MM.1S (cell line): ENCODE data around the gene SDCBP2.

Experiments used
- DNase-seq: peaks from one replicate; pipeline ENCODE4 v3.0.0-alpha.2; 2015
- H2AFZ ChIP-seq: fragments of 300-600 bp; sonication (generic); 2 replicates; pipeline ENCODE4 v1.6.0; 2016; ENCODE audit warnings: antibody characterized with exemption, low read length
- H3F3A ChIP-seq: fragments of 300-600 bp; sonication (generic); 2 replicates; pipeline ENCODE4 v1.6.1; 2016; ENCODE audit warnings: mild to moderate bottlenecking, antibody characterized with exemption, low read length, moderate library complexity, mixed read lengths; ENCODE audit not compliant: insufficient read depth
- H3K27ac ChIP-seq: fragments of 300-600 bp; sonication (generic); 2 replicates; pipeline ENCODE4 v1.5.1; 2016; ENCODE audit warnings: mild to moderate bottlenecking, low read length
- H3K27me3 ChIP-seq: fragments of 300-600 bp; sonication (generic); replicated peaks from 2 replicates; pipeline ENCODE4 v1.6.0; 2016; ENCODE audit warnings: low read length; ENCODE audit not compliant: insufficient read depth
- H3K36me3 ChIP-seq: fragments of 300-600 bp; sonication (generic); replicated peaks from 2 replicates; pipeline ENCODE4 v1.6.1; 2016; ENCODE audit warnings: mild to moderate bottlenecking, low read length, mixed read lengths; ENCODE audit not compliant: insufficient read depth
- H3K4me1 ChIP-seq: fragments of 300-600 bp; sonication (generic); 2 replicates; pipeline ENCODE4 v1.6.1; 2016; ENCODE audit warnings: low read length, mixed read lengths
- H3K4me2 ChIP-seq: fragments of 300-600 bp; sonication (generic); 2 replicates; pipeline ENCODE4 v1.6.0; 2016; ENCODE audit warnings: low read depth, low read length
- H3K4me3 ChIP-seq: fragments of 300-600 bp; sonication (generic); 2 replicates; pipeline ENCODE4 v1.5.1; 2016; ENCODE audit warnings: low read length, mixed read lengths
- H3K79me2 ChIP-seq: fragments of 300-600 bp; sonication (generic); 2 replicates; pipeline ENCODE4 v1.6.1; 2016; ENCODE audit warnings: mixed run types, low read length, mixed read lengths
- H3K9ac ChIP-seq: fragments of 300-600 bp; sonication (generic); 2 replicates; pipeline ENCODE4 v1.6.1; 2016; ENCODE audit warnings: low read length, mixed read lengths
- H3K9me2 ChIP-seq: fragments of 300-600 bp; sonication (generic); replicated peaks from 2 replicates; pipeline ENCODE4 v1.6.1; 2016; ENCODE audit warnings: mild to moderate bottlenecking, low read length, mixed read lengths; ENCODE audit not compliant: insufficient read depth
- H3K9me3 ChIP-seq: fragments of 300-600 bp; sonication (generic); replicated peaks from 2 replicates; pipeline ENCODE4 v1.6.1; 2016; ENCODE audit warnings: mild to moderate bottlenecking, low read length, mixed read lengths; ENCODE audit not compliant: insufficient read depth
- H4K20me1 ChIP-seq: fragments of 300-600 bp; sonication (generic); 2 replicates; pipeline ENCODE4 v1.6.1; 2016; ENCODE audit warnings: mild to moderate bottlenecking, low read length, moderate library complexity, mixed read lengths; ENCODE audit not compliant: insufficient read depth
- EZH2 ChIP-seq: fragments of 300-600 bp; sonication (generic); optimal IDR thresholded peaks from 2 replicates; pipeline ENCODE3; 2017; ENCODE audit warnings: low read depth, mild to moderate bottlenecking, antibody characterized with exemption, low read length, mixed read lengths
- EZH2phosphoT487 ChIP-seq: fragments of 300-600 bp; sonication (generic); IDR thresholded peaks from 2 replicates; pipeline ENCODE4 v1.6.1; 2018; ENCODE audit warnings: antibody characterized with exemption, low read length
- TF ChIP-seq, protein P1 (sequence below): fragments of 300-600 bp; sonication (generic); IDR thresholded peaks from 2 replicates; pipeline ENCODE4 v1.5.1; 2016; ENCODE audit warnings: antibody characterized with exemption, low read length, mixed read lengths

SDCBP2 gene

DNA sequence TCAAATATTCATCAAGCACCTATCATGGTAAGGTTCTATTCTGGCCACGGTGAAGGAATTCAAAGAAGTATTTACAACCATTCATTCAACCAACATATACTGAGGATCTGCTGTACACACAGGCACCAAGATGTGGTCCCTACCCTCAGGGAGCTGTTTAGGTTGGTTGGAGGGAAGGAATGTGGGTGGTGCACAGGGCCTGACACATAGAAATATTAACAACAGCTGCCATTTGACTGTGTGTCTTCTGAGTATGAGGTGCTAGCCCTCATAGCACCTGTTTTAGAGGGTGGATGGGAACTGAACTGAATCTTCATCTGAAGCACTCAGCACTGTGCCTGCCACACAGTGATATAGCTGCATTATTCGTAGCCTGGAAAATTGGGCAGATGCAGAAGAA is 55.6 kb downstream of the SDCBP2 start:
- Histone ChIP-seq H3K9ac (no peak overlapping the region), H3K27me3 (no peaks in the 10 kb centered on the region), H3K36me3 (no peaks in the 10 kb centered on the region), H3F3A (no peaks in the 10 kb centered on the region), H3K9me3 (no peaks in the 10 kb centered on the region), H2AFZ (no peak overlapping the region), H3K4me2 (no peak overlapping the region), H3K9me2 (no peaks in the 10 kb centered on the region), H3K4me1 (no peaks in the 10 kb centered on the region), H3K4me3 (no peak overlapping the region), H3K27ac (no peak overlapping the region), H4K20me1 (no peaks in the 10 kb centered on the region), H3K79me2 (no peaks in the 10 kb centered on the region)
- TF ChIP-seq EZH2 (no peak), EZH2phosphoT487 (no peak)
- TF ChIP-seq, protein P1, sequence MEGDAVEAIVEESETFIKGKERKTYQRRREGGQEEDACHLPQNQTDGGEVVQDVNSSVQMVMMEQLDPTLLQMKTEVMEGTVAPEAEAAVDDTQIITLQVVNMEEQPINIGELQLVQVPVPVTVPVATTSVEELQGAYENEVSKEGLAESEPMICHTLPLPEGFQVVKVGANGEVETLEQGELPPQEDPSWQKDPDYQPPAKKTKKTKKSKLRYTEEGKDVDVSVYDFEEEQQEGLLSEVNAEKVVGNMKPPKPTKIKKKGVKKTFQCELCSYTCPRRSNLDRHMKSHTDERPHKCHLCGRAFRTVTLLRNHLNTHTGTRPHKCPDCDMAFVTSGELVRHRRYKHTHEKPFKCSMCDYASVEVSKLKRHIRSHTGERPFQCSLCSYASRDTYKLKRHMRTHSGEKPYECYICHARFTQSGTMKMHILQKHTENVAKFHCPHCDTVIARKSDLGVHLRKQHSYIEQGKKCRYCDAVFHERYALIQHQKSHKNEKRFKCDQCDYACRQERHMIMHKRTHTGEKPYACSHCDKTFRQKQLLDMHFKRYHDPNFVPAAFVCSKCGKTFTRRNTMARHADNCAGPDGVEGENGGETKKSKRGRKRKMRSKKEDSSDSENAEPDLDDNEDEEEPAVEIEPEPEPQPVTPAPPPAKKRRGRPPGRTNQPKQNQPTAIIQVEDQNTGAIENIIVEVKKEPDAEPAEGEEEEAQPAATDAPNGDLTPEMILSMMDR = no peak
- no peak for DNase-seq

DNA sequence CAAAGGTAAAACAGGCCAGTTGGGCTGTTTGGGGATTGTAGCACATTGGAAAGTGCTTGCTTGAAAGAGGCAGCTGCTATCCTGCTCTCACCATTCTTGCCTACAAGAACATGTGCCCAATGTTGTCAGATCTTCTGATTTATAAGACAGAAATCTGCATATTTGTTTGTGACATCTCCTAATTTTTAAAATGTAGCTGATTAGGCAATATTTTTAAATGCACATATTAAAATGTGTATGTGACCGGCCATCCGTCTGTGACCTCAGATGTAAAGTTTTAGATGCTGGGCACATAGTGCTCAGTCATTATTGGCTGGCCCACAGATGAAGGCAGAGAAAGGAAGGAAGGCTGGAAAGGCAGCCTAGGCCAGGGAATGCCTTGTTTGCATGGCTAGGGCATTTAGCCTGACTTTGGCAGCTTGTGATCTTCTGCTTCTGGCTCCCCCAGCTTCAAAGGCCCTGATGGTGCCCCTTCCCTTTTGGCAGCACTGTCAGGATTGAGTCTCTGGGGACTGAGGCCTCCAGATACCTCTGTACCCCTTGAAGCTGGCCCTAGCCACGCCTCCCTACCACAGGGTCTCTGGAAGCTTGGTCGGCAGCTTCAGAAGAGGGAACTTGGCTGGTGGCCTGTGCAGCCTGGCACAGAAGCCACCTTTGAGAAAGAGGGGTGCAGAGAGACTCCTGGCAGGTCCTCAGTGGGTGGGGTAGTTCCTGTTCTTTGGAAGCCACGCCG is 56.4 kb downstream of the SDCBP2 start:
- no peaks in the 10 kb centered on the region for H4K20me1 ChIP-seq
- H3K9ac ChIP-seq = no peak overlapping the region
- DNase-seq = no peak
- no peaks in the 10 kb centered on the region for H3K4me1 ChIP-seq
- H2AFZ ChIP-seq = no peak overlapping the region
- no peak for TF ChIP-seq EZH2phosphoT487
- TF ChIP-seq, protein P1 = no peak
- no peaks in the 10 kb centered on the region for H3K27me3 ChIP-seq
- H3K4me2 ChIP-seq = no peak overlapping the region
- H3K4me3 ChIP-seq = no peak overlapping the region
- no peaks in the 10 kb centered on the region for H3K36me3 ChIP-seq
- no peaks in the 10 kb centered on the region for H3F3A ChIP-seq
- H3K9me2 ChIP-seq = no peaks in the 10 kb centered on the region
- no peaks in the 10 kb centered on the region for H3K9me3 ChIP-seq
- no peak overlapping the region for H3K27ac ChIP-seq
- H3K79me2 ChIP-seq = no peaks in the 10 kb centered on the region

DNA sequence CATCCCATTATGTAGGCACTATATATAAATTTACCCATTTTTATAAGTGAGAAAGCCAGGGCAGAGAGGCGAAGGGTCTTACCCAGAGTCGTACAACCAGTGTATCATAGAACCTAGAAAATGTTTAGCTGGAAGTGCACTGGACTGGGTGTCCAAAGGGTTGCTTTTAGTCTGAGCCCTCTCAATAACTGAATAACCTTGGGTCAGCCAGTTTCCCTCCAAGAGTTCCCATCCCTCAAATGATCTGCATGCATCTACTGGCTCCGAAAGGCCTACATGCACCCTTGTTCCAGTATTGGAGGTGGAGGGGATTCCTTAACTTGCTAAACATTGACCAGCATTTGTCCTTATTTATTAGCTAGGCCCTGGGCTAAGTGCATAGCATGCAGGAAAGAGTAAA is 59.1 kb downstream of the SDCBP2 start:
- no peak overlapping the region for H2AFZ ChIP-seq
- H3K9ac ChIP-seq = no peak overlapping the region
- DNase-seq = no peak
- TF ChIP-seq, protein P1 = no peak
- TF ChIP-seq EZH2 (no peak), EZH2phosphoT487 (no peak)
- H4K20me1 ChIP-seq = no peaks in the 10 kb centered on the region
- H3K27ac ChIP-seq = no peak overlapping the region
- no peaks in the 10 kb centered on the region for H3K36me3 ChIP-seq
- no peaks in the 10 kb centered on the region for H3K27me3 ChIP-seq
- H3K9me3 ChIP-seq = no peaks in the 10 kb centered on the region
- no peak overlapping the region for H3K4me3 ChIP-seq
- H3F3A ChIP-seq = no peaks in the 10 kb centered on the region
- H3K9me2 ChIP-seq = no peaks in the 10 kb centered on the region
- no peaks in the 10 kb centered on the region for H3K79me2 ChIP-seq
- no peak overlapping the region for H3K4me2 ChIP-seq
- peaks cover 7% of the 10 kb centered on the region for H3K4me1 ChIP-seq
